ENCODE data around the gene ITGB2. TPM values are rescaled to one million over a fixed set of nuclear protein-coding genes. Genes with fewer than 3 reads are reported as not detected.

ITGB2 gene
- total RNA-seq, 1 donor from 2014 or later = 6.9 TPM

DNA sequence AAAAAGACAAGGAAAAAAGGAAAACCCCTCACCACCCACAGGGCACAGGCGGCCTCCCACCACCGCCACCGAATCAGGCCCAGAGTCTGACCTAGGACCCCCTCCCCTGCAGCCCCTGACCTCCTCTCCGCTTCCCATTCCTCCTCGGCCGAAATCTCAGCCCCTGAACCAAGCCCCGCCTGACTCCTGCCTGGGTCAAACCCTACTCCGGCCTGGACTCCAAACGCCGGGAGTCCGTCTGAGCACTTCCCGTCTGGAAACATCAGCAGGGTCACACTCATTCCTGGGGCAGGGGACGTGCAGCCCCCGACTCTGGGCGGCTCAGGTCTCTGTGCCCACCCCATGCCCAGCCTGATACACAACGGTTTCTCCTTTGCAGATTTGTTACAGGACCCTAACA, 76.4 kb downstream of the ITGB2 start:
- TF ChIP-seq, protein P1, sequence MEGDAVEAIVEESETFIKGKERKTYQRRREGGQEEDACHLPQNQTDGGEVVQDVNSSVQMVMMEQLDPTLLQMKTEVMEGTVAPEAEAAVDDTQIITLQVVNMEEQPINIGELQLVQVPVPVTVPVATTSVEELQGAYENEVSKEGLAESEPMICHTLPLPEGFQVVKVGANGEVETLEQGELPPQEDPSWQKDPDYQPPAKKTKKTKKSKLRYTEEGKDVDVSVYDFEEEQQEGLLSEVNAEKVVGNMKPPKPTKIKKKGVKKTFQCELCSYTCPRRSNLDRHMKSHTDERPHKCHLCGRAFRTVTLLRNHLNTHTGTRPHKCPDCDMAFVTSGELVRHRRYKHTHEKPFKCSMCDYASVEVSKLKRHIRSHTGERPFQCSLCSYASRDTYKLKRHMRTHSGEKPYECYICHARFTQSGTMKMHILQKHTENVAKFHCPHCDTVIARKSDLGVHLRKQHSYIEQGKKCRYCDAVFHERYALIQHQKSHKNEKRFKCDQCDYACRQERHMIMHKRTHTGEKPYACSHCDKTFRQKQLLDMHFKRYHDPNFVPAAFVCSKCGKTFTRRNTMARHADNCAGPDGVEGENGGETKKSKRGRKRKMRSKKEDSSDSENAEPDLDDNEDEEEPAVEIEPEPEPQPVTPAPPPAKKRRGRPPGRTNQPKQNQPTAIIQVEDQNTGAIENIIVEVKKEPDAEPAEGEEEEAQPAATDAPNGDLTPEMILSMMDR (IDR thresholded peaks at IDR 0.05; ENCODE audit: insufficient read depth, low read length, poor library complexity, severe bottlenecking) = no peak
- no peak for DNase-seq (ENCODE audit: low read depth)
- Histone ChIP-seq H3K27me3 (ENCODE audit: control insufficient read depth, insufficient read depth, low read length) (peaks cover 24% of the 10 kb centered on the region), H3K4me3 (ENCODE audit: low read depth, low read length) (no peak overlapping the region), H3K36me3 (ENCODE audit: control insufficient read depth, insufficient read depth, low read length) (peaks cover 1% of the 10 kb centered on the region)

DNA sequence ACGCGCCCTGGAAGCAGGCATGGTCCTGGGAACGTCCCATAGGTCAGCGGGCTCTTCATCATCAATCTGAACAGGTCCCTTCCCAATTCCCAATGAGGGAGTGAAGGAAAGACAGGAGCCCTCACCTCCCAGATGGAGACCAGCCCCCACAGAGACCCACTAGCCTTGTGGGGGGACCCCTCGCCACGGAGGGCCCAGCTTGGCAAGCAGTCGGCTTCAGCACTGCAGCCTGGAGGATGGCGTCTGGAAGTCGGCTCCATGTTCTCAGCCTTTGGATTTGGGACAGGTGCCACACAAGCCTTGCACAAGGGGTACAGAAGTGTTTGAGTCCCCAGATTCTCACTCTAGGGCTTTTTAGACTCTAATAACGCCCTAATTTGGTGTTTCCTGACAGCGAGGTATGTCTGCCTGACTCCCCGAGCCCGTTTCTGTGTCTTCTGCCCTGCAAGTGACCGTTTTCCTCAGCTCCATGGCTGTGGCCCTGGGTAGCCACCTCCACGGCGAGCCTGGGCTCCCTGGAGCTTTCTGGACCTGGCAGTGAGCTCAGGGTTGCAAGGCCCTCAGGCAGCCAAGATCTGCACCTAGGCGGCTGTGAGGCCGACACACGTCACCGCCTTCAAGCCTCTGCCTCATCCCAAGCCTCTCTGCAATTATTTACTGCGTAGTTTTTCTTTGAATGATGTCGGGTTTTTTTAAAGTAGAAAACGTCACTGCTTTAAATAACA, 77.8 kb downstream of the ITGB2 start:
- DNase-seq (ENCODE audit: low read depth) = no peak
- no peaks in the 10 kb centered on the region for H3K36me3 ChIP-seq (ENCODE audit: control insufficient read depth, insufficient read depth, low read length)
- TF ChIP-seq, protein P1 (IDR thresholded peaks at IDR 0.05; ENCODE audit: insufficient read depth, low read length, poor library complexity, severe bottlenecking) = no peak
- no peak overlapping the region for H3K4me3 ChIP-seq (ENCODE audit: low read depth, low read length)
- peaks cover 27% of the 10 kb centered on the region for H3K27me3 ChIP-seq (ENCODE audit: control insufficient read depth, insufficient read depth, low read length)

DNA sequence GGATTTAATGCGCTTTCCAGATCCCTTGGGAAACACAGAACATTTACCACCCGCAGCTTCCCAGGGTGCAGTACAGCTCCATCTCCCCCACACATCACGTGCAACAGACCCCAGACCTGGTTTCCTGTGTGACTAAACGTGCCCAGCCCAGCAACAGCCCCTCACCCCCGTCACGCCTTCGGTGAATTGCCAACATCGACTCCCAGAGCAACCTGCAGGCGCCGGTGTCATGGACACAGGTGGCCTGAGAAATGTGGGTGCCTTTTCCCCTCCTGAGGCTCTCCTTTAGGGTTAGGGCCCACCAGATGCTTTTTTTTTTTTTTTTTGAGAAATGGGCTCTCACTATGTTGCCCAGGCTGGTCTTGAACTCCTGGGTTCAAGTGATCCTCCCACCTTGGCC, 78.6 kb downstream of the ITGB2 start:
- Histone ChIP-seq H3K4me3 (ENCODE audit: low read depth, low read length) (no peak overlapping the region), H3K36me3 (ENCODE audit: control insufficient read depth, insufficient read depth, low read length) (no peaks in the 10 kb centered on the region), H3K27me3 (ENCODE audit: control insufficient read depth, insufficient read depth, low read length) (peaks cover 25% of the 10 kb centered on the region)
- no peak for DNase-seq (ENCODE audit: low read depth)
- TF ChIP-seq, protein P1 (IDR thresholded peaks at IDR 0.05; ENCODE audit: insufficient read depth, low read length, poor library complexity, severe bottlenecking) = no peak

DNA sequence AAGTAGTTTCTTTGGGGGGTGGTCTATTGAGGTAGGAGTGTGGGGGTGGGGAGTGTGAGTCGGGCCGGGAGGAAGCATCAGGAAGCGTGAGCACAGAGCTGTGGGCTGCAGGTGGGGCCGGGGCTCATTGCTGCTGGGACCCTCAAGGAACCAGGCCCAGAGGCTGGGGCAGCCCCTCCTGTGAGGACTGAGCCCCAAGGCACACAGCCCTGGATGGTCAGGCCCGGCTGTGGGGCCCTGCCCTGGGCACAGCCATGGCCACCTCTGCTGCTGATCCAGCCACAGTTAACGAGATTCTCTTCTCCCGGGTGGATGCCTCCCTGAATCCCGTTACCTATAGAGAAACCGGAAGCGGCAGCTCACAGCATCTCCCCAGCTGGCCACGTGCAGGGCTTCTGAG, 79.9 kb downstream of the ITGB2 start:
- DNase-seq (ENCODE audit: low read depth) = no peak
- TF ChIP-seq, protein P1 (IDR thresholded peaks at IDR 0.05; ENCODE audit: insufficient read depth, low read length, poor library complexity, severe bottlenecking) = no peak
- Histone ChIP-seq H3K4me3 (ENCODE audit: low read depth, low read length) (no peak overlapping the region), H3K27me3 (ENCODE audit: control insufficient read depth, insufficient read depth, low read length) (peaks cover 29% of the 10 kb centered on the region), H3K36me3 (ENCODE audit: control insufficient read depth, insufficient read depth, low read length) (no peaks in the 10 kb centered on the region)

DNA sequence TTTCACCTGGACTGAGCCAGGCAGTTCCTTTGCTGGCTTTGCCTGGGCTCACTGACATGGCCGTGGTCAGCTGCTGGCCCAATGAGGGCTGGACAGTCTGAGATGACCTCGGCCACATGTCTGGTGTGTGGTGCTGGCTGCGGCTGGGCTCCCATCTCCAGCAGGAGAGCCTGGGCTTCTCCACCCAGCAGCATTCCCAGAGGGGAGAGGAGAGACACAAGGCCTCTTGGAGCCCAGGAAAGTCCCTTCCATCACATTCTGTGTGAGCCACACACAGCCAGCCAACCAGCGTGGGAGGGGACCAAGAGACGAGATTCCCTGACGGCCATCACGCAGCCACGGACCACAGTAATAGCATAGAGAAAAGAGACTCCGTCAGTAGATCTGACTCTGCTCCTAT, 81.7 kb downstream of the ITGB2 start:
- TF ChIP-seq, protein P1 (IDR thresholded peaks at IDR 0.05; ENCODE audit: insufficient read depth, low read length, poor library complexity, severe bottlenecking) = no peak
- H3K36me3 ChIP-seq (ENCODE audit: control insufficient read depth, insufficient read depth, low read length) = no peaks in the 10 kb centered on the region
- no peak for DNase-seq (ENCODE audit: low read depth)

More for the DNA sequence above, 81.7 kb downstream of the ITGB2 start:
- Histone ChIP-seq H3K4me3 (ENCODE audit: low read depth, low read length) (no peak overlapping the region), H3K27me3 (ENCODE audit: control insufficient read depth, insufficient read depth, low read length) (peaks cover 23% of the 10 kb centered on the region)

Data from kidney epithelial cell (primary cell).